ENCODE data around the gene ZNF865. TPM values are rescaled to one million over a fixed set of nuclear protein-coding genes. Genes with fewer than 3 reads are reported as not detected.

The ZNF865 gene
- total and polyA plus RNA-seq, 2 donors (not counting 1 experiment from before 2014, with no cell fraction given): 11.3 to 22.7 TPM

GRCh38 chr19:55655648-55656040 lies 50.2 kb downstream of the ZNF865 start:
- Histone ChIP-seq H4K20me1 (ENCODE audit: control insufficient read depth, insufficient read depth, low read length, poor library complexity, severe bottlenecking) (peaks cover 53% of the 10 kb centered on the region), H3K27me3 (replicated peaks in 1 of 4; ENCODE audit: control extremely low read depth in 1 of 4, control insufficient read depth in 3 of 4, insufficient read depth in 4 of 4, low read length in 3 of 4) (no peaks in the 10 kb centered on the region), H3K4me1 (ENCODE audit: control insufficient read depth in 2 of 2, insufficient read depth in 2 of 2, low read length in 2 of 2) (peaks cover 37 to 51% of the 10 kb centered on the region in 2 donors), H3K79me2 (ENCODE audit: control insufficient read depth, insufficient read depth, low read length) (peaks cover 59% of the 10 kb centered on the region), H3K27ac (ENCODE audit: low read length in 2 of 2) (peak overlapping the region; percentile 98 to 100), H3K9ac (ENCODE audit: low read length) (peak overlapping the region; percentile 93), H3K4me2 (replicated peaks; ENCODE audit: low read depth, low read length, poor library complexity, severe bottlenecking) (peak overlapping the region; percentile 87), H2AFZ (ENCODE audit: insufficient read depth, low read depth, low read length, poor library complexity, severe bottlenecking) (peak overlapping the region; percentile 62), H3K9me3 (ENCODE audit: control extremely low read depth in 1 of 3, control insufficient read depth in 2 of 3, insufficient read depth in 1 of 3, low read length in 2 of 3) (no peaks in the 10 kb centered on the region), H3K36me3 (replicated peaks in 1 of 2; ENCODE audit: control extremely low read depth in 1 of 2, control insufficient read depth in 1 of 2, extremely low read depth in 1 of 2, insufficient read depth in 2 of 2, low read length in 1 of 2) (peaks cover 0 to 44% of the 10 kb centered on the region in 2 experiments), H3K4me3 (ENCODE audit: control extremely low read depth in 1 of 5, extremely low read depth in 1 of 5, insufficient read depth in 1 of 5, low read depth in 2 of 5, low read length in 4 of 5) (peak overlapping the region; percentile 66 to 98 (median 92))
- no peaks in the 10 kb centered on the region for H3K9me3 Mint-ChIP-seq (ENCODE audit: insufficient read depth)
- WGBS (ENCODE audit: insufficient coverage): 2% methylated on average over 17 of the region's 19 CpGs
- intact Hi-C loops (cut with micrococcal nuclease): no loop called here
- ATAC-seq (ENCODE audit: low read depth) (no peak), DNase-seq (no peak)
- H3K27ac Mint-ChIP-seq: peak overlapping the region; percentile 96
- TF ChIP-seq EZH2 (IDR thresholded peaks at IDR 0.05; ENCODE audit: borderline replicate concordance, insufficient read depth, low read depth, low read length, poor library complexity, severe bottlenecking): no peak
- no peak for TF ChIP-seq CTCF (IDR thresholded peaks at IDR 0.05)
- H3K4me1 Mint-ChIP-seq: peaks cover 50% of the 10 kb centered on the region
- H3K4me3 Mint-ChIP-seq: peak overlapping the region; percentile 93
- CTCF ChIA-PET: interaction anchor here (1.0 to 2.3 kb wide), 3 partner anchors 21 to 154 kb away, joined by 4 to 15 read pairs (median 5); no protein-coding TSS in a partner anchor
- POLR2A ChIA-PET: no interaction called here
- H3K27me3 Mint-ChIP-seq: no peaks in the 10 kb centered on the region

- H4K20me1 ChIP-seq (ENCODE audit: control insufficient read depth, insufficient read depth, low read length, poor library complexity, severe bottlenecking): peaks cover 62% of the 10 kb centered on the region
- peak overlapping the region; percentile 96 for H3K27ac Mint-ChIP-seq
- H3K27me3 Mint-ChIP-seq: no peaks in the 10 kb centered on the region
- H3K79me2 ChIP-seq (ENCODE audit: control insufficient read depth, insufficient read depth, low read length): peaks cover 63% of the 10 kb centered on the region
- no peaks in the 10 kb centered on the region for H3K9me3 Mint-ChIP-seq (ENCODE audit: insufficient read depth)
- intact Hi-C loops (cut with micrococcal nuclease): no loop called here
- H3K27ac ChIP-seq (ENCODE audit: low read length in 2 of 2): peak overlapping the region in 1 of 2 donors; percentile 98
- H3K36me3 ChIP-seq (replicated peaks in 1 of 2; ENCODE audit: control extremely low read depth in 1 of 2, control insufficient read depth in 1 of 2, extremely low read depth in 1 of 2, insufficient read depth in 2 of 2, low read length in 1 of 2): peaks cover 0 to 47% of the 10 kb centered on the region in 2 experiments
- CTCF ChIA-PET: interaction anchor here (1.0 to 2.3 kb wide), 5 partner anchors 15 to 153 kb away, joined by 3 to 15 read pairs (median 5); no protein-coding TSS in a partner anchor
- DNase-seq (no peak), ATAC-seq (ENCODE audit: low read depth) (no peak)
- no peak overlapping the region for H2AFZ ChIP-seq (ENCODE audit: insufficient read depth, low read depth, low read length, poor library complexity, severe bottlenecking)
- TF ChIP-seq EZH2 (IDR thresholded peaks at IDR 0.05; ENCODE audit: borderline replicate concordance, insufficient read depth, low read depth, low read length, poor library complexity, severe bottlenecking) (no peak), CTCF (IDR thresholded peaks at IDR 0.05) (no peak)
- peak overlapping the region; percentile 93 for H3K4me3 Mint-ChIP-seq
- H3K27me3 ChIP-seq (replicated peaks in 1 of 4; ENCODE audit: control extremely low read depth in 1 of 4, control insufficient read depth in 3 of 4, insufficient read depth in 4 of 4, low read length in 3 of 4): no peaks in the 10 kb centered on the region
- POLR2A ChIA-PET: no interaction called here
- H3K9ac ChIP-seq (ENCODE audit: low read length): peak overlapping the region; percentile 93
- H3K4me3 ChIP-seq (ENCODE audit: control extremely low read depth in 1 of 5, extremely low read depth in 1 of 5, insufficient read depth in 1 of 5, low read depth in 2 of 5, low read length in 4 of 5): peak overlapping the region; percentile 66 to 98 (median 92)
- H3K4me2 ChIP-seq (replicated peaks; ENCODE audit: low read depth, low read length, poor library complexity, severe bottlenecking): peak overlapping the region; percentile 87
- 90% methylated on average over 3 of the region's 7 CpGs for WGBS (ENCODE audit: insufficient coverage)
- H3K4me1 ChIP-seq (ENCODE audit: control insufficient read depth in 2 of 2, insufficient read depth in 2 of 2, low read length in 2 of 2): peaks cover 37 to 51% of the 10 kb centered on the region in 2 donors
- H3K9me3 ChIP-seq (ENCODE audit: control extremely low read depth in 1 of 3, control insufficient read depth in 2 of 3, insufficient read depth in 1 of 3, low read length in 2 of 3): no peaks in the 10 kb centered on the region
- peaks cover 48% of the 10 kb centered on the region for H3K4me1 Mint-ChIP-seq
These were observed 51.1 kb downstream of the ZNF865 start for GRCh38 chr19:55656552-55656951.
